ENCODE results near the gene ZBTB26. TPM values are rescaled to one million over a fixed set of nuclear protein-coding genes. Genes with fewer than 3 reads are reported as not detected.
A peak's percentile ranks its signal among the peaks of the same experiment; 100 is the strongest.

The ZBTB26 gene
- polyA plus RNA-seq (2013): 15.6 TPM

DNA sequence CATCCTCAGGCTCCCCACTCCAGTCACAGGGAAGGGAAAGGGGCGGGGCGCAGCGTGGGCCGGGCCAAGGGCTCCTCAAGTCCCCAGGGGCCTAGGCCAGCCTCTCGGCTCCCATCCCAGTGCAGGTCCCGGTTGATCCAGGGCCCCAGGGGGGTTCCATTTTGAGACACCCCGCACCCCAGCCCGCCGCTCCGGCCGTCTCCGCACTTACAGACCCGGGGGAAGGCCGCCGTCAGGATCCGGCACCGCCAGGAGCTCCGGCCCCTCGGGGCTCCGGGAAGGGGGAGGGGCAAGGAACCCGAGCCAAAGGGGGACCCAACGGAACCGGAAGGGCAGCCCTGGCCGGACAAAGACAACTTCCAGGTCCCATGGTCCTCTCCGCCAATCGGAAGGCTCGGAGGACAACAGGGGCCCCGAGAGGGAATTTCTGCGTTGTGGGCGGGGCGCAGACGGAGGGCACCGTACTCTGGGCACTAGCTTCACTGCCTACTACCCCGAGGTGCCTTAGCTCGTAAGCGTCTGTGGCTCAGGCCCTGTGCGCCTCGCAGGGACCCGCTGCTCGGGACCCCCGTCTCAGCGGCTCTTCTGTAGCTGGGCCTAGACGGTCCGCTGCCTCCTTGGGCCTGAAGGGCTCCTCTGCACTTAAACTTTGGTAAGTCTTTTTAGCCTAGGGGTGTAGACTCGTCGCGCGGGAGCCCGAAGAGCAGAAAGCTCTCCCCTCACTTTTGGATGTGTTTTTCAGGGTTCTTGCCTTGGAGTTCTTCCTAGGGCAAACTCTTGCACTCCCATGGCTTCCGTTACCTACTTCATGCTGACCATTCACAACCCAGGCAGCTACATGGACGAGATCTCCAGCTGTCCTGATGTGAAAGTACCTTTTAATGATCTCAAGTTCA, at the start of gene ZBTB26:
TSS of gene ZBTB26 (minus strand) at position 287 of the 896 bp plus-strand sequence. CDS start 11,578 bp downstream, outside the sequence.
- no peaks in the 10 kb centered on the region for H3K27me3 ChIP-seq (replicated peaks in 2 of 5; ENCODE audit: control insufficient read depth in 4 of 5, insufficient read depth in 5 of 5, low read length in 4 of 5)
- peaks cover 3 to 11% (median 4%) of the 10 kb centered on the region in 4 experiments for H3K36me3 ChIP-seq (ENCODE audit: control insufficient read depth in 4 of 4, insufficient read depth in 4 of 4, low read length in 3 of 4)
- peak; percentile 91 to 95 (median 94) for DNase-seq
- POLR2A ChIA-PET: interaction anchor here (0.5 to 1.5 kb wide), 5 partner anchors 9 to 1578 kb away, joined by 3 to 8 read pairs (median 6); partner anchors contain the start of genes RABGAP1, RC3H2 and ZBTB6
- peak within 1 kb of the TSS; percentile 88 to 95 for H3K27ac ChIP-seq (ENCODE audit: insufficient read depth in 1 of 2, low read depth in 1 of 2, low read length in 2 of 2, poor library complexity in 1 of 2, severe bottlenecking in 2 of 2)
- WGBS (ENCODE audit: insufficient coverage): 0% methylated on average over 31 of the region's 51 CpGs
- CTCF ChIA-PET: interaction anchor here (0.7 to 2.6 kb wide), 8 partner anchors 10 to 91 kb away, joined by 3 to 15 read pairs (median 4); partner anchors contain the start of genes RABGAP1 and ZBTB6
- no peaks in the 10 kb centered on the region for H3K9me3 ChIP-seq (ENCODE audit: control extremely low read depth in 1 of 5, control insufficient read depth in 4 of 5, insufficient read depth in 2 of 5, low read depth in 1 of 5, low read length in 4 of 5)
- peaks cover 7 to 28% (median 21%) of the 10 kb centered on the region in 4 experiments for H3K4me1 ChIP-seq (ENCODE audit: control extremely low read depth in 1 of 4, control insufficient read depth in 4 of 4, insufficient read depth in 4 of 4, low read length in 3 of 4)
- peak within 1 kb of the TSS; percentile 52 to 98 (median 90) for H3K4me3 ChIP-seq (ENCODE audit: control insufficient read depth in 1 of 7, extremely low read depth in 1 of 7, insufficient read depth in 4 of 7, low read depth in 2 of 7, low read length in 6 of 7)

GRCh38 chr9:122978601-122979000, 47.3 kb upstream of the ZBTB26 start:
- H3K27me3 ChIP-seq (replicated peaks in 2 of 5; ENCODE audit: control insufficient read depth in 4 of 5, insufficient read depth in 5 of 5, low read length in 4 of 5): no peaks in the 10 kb centered on the region
- H3K27ac ChIP-seq (ENCODE audit: insufficient read depth in 1 of 2, low read depth in 1 of 2, low read length in 2 of 2, poor library complexity in 1 of 2, severe bottlenecking in 2 of 2): no peak overlapping the region
- no CpG with 5 or more reads among the region's 2 CpGs for WGBS (ENCODE audit: insufficient coverage)
- DNase-seq: no peak
- ChIA-PET CTCF (no interaction called here), POLR2A (no interaction called here)
- peaks cover 0 to 14% (median 0%) of the 10 kb centered on the region in 4 experiments for H3K4me1 ChIP-seq (ENCODE audit: control extremely low read depth in 1 of 4, control insufficient read depth in 4 of 4, insufficient read depth in 4 of 4, low read length in 3 of 4)
- peaks cover 0 to 9% (median 3%) of the 10 kb centered on the region in 4 experiments for H3K36me3 ChIP-seq (ENCODE audit: control insufficient read depth in 4 of 4, insufficient read depth in 4 of 4, low read length in 3 of 4)
- H3K9me3 ChIP-seq (ENCODE audit: control extremely low read depth in 1 of 5, control insufficient read depth in 4 of 5, insufficient read depth in 2 of 5, low read depth in 1 of 5, low read length in 4 of 5): no peaks in the 10 kb centered on the region
- H3K4me3 ChIP-seq (ENCODE audit: control insufficient read depth in 1 of 7, extremely low read depth in 1 of 7, insufficient read depth in 4 of 7, low read depth in 2 of 7, low read length in 6 of 7): no peak overlapping the region

GRCh38 chr9:122975196-122975595, 43.9 kb upstream of the ZBTB26 start:
- Histone ChIP-seq H3K27ac (ENCODE audit: insufficient read depth in 1 of 2, low read depth in 1 of 2, low read length in 2 of 2, poor library complexity in 1 of 2, severe bottlenecking in 2 of 2) (peak overlapping the region in 1 of 2 experiments; percentile 52), H3K4me1 (ENCODE audit: control extremely low read depth in 1 of 4, control insufficient read depth in 4 of 4, insufficient read depth in 4 of 4, low read length in 3 of 4) (peaks cover 0 to 14% (median 0%) of the 10 kb centered on the region in 4 experiments), H3K36me3 (ENCODE audit: control insufficient read depth in 4 of 4, insufficient read depth in 4 of 4, low read length in 3 of 4) (peaks cover 8 to 26% (median 16%) of the 10 kb centered on the region in 4 experiments), H3K9me3 (ENCODE audit: control extremely low read depth in 1 of 5, control insufficient read depth in 4 of 5, insufficient read depth in 2 of 5, low read depth in 1 of 5, low read length in 4 of 5) (peaks cover 0 to 2% (median 0%) of the 10 kb centered on the region in 5 experiments), H3K27me3 (replicated peaks in 2 of 5; ENCODE audit: control insufficient read depth in 4 of 5, insufficient read depth in 5 of 5, low read length in 4 of 5) (no peaks in the 10 kb centered on the region), H3K4me3 (ENCODE audit: control insufficient read depth in 1 of 7, extremely low read depth in 1 of 7, insufficient read depth in 4 of 7, low read depth in 2 of 7, low read length in 6 of 7) (peak overlapping the region in 2 of 7 experiments; percentile 7 to 26)
- POLR2A ChIA-PET: interaction anchor here (0.8 kb wide), 1 partner anchor 70 kb away, joined by 3 read pairs; the partner anchor contains the start of gene RC3H2
- WGBS (ENCODE audit: insufficient coverage): 20% methylated on average over 1 of the region's 2 CpGs
- CTCF ChIA-PET: interaction anchor here (0.7 to 1.5 kb wide), 3 partner anchors 10 to 98 kb away, joined by 3 read pairs; no protein-coding TSS in a partner anchor
- no peak for DNase-seq

GRCh38 chr9:122961139-122961538, 29.8 kb upstream of the ZBTB26 start:
- Histone ChIP-seq H3K27me3 (replicated peaks in 2 of 5; ENCODE audit: control insufficient read depth in 4 of 5, insufficient read depth in 5 of 5, low read length in 4 of 5) (no peaks in the 10 kb centered on the region), H3K4me3 (ENCODE audit: control insufficient read depth in 1 of 7, extremely low read depth in 1 of 7, insufficient read depth in 4 of 7, low read depth in 2 of 7, low read length in 6 of 7) (no peak overlapping the region), H3K36me3 (ENCODE audit: control insufficient read depth in 4 of 4, insufficient read depth in 4 of 4, low read length in 3 of 4) (peaks cover 9 to 37% (median 13%) of the 10 kb centered on the region in 4 experiments), H3K4me1 (ENCODE audit: control extremely low read depth in 1 of 4, control insufficient read depth in 4 of 4, insufficient read depth in 4 of 4, low read length in 3 of 4) (peaks cover 0 to under 1% (median 0%) of the 10 kb centered on the region in 4 experiments), H3K9me3 (ENCODE audit: control extremely low read depth in 1 of 5, control insufficient read depth in 4 of 5, insufficient read depth in 2 of 5, low read depth in 1 of 5, low read length in 4 of 5) (peaks cover 1 to 15% (median 2%) of the 10 kb centered on the region in 5 experiments), H3K27ac (ENCODE audit: insufficient read depth in 1 of 2, low read depth in 1 of 2, low read length in 2 of 2, poor library complexity in 1 of 2, severe bottlenecking in 2 of 2) (no peak overlapping the region)
- 100% methylated on average over 1 of the region's 1 CpG for WGBS (ENCODE audit: insufficient coverage)
- no peak for DNase-seq
- POLR2A ChIA-PET: no interaction called here
- CTCF ChIA-PET: interaction anchor here (1.4 to 1.5 kb wide), 2 partner anchors 13 to 16 kb away, joined by 3 to 4 read pairs; no protein-coding TSS in a partner anchor

DNA sequence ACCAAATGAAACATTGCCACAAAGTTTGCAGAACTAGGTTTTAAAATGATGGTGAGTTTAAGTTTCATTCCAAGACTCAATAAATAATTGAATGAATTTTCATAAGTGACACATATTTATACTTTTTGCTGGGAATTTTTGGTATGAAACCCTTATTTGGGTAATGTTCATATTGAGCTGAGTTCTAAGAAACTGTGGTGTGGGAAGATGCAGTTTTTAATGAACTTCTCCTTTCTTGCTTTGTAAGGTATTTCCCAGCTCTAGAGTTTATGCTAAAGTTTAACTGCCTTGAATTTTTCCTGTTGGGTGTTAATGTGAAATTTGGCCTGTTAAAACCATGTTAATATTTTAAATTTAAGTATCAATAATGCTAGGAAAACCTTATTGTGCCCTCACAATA, 24.6 kb upstream of the ZBTB26 start:
- POLR2A ChIA-PET: interaction anchor here (0.8 kb wide), 1 partner anchor 15 kb away, joined by 3 read pairs; the partner anchor contains the start of gene RABGAP1

DNA sequence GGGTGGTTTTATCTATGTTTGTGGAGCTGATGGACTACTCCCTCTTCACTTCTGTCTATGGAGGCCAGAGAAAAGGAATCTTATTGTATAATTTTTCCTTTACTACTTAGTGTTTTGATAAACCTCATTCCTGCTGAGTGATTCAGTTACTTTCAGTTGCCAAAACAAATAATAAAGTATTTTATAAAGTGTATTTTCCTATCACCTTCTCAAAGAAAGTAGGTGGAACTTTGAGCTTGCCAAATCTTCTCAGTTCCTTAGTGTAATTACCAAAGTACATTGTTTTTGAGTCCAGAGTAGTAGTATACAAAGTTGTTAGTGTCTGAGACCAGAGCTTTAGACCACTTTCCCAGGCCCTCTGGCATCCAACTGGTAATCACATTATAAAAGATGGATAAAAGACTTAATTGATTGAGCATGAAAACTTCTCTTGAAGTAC, 23.0 kb upstream of the ZBTB26 start:
- H3K36me3 ChIP-seq (ENCODE audit: control insufficient read depth in 4 of 4, insufficient read depth in 4 of 4, low read length in 3 of 4): peaks cover 0 to 3% (median 2%) of the 10 kb centered on the region in 4 experiments
- H3K4me1 ChIP-seq (ENCODE audit: control extremely low read depth in 1 of 4, control insufficient read depth in 4 of 4, insufficient read depth in 4 of 4, low read length in 3 of 4): peaks cover 0 to 13% (median 2%) of the 10 kb centered on the region in 4 experiments
- no peak overlapping the region for H3K27ac ChIP-seq (ENCODE audit: insufficient read depth in 1 of 2, low read depth in 1 of 2, low read length in 2 of 2, poor library complexity in 1 of 2, severe bottlenecking in 2 of 2)
- no peak overlapping the region for H3K4me3 ChIP-seq (ENCODE audit: control insufficient read depth in 1 of 7, extremely low read depth in 1 of 7, insufficient read depth in 4 of 7, low read depth in 2 of 7, low read length in 6 of 7)
- peaks cover 0 to under 1% (median 0%) of the 10 kb centered on the region in 5 experiments for H3K9me3 ChIP-seq (ENCODE audit: control extremely low read depth in 1 of 5, control insufficient read depth in 4 of 5, insufficient read depth in 2 of 5, low read depth in 1 of 5, low read length in 4 of 5)
- ChIA-PET POLR2A (no interaction called here), CTCF (no interaction called here)
- DNase-seq: no peak
- H3K27me3 ChIP-seq (replicated peaks in 2 of 5; ENCODE audit: control insufficient read depth in 4 of 5, insufficient read depth in 5 of 5, low read length in 4 of 5): no peaks in the 10 kb centered on the region

More for the DNA sequence above, 24.6 kb upstream of the ZBTB26 start:
- peak in 1 of 3 donors; percentile 41 for DNase-seq
- CTCF ChIA-PET: no interaction called here
- H3K9me3 ChIP-seq (ENCODE audit: control extremely low read depth in 1 of 5, control insufficient read depth in 4 of 5, insufficient read depth in 2 of 5, low read depth in 1 of 5, low read length in 4 of 5): peaks cover 0 to 15% (median 2%) of the 10 kb centered on the region in 5 experiments
- H3K4me1 ChIP-seq (ENCODE audit: control extremely low read depth in 1 of 4, control insufficient read depth in 4 of 4, insufficient read depth in 4 of 4, low read length in 3 of 4): peaks cover 0 to 13% (median 2%) of the 10 kb centered on the region in 4 experiments
- H3K36me3 ChIP-seq (ENCODE audit: control insufficient read depth in 4 of 4, insufficient read depth in 4 of 4, low read length in 3 of 4): peaks cover 5 to 20% (median 9%) of the 10 kb centered on the region in 4 experiments
- no peaks in the 10 kb centered on the region for H3K27me3 ChIP-seq (replicated peaks in 2 of 5; ENCODE audit: control insufficient read depth in 4 of 5, insufficient read depth in 5 of 5, low read length in 4 of 5)
- no peak overlapping the region for H3K4me3 ChIP-seq (ENCODE audit: control insufficient read depth in 1 of 7, extremely low read depth in 1 of 7, insufficient read depth in 4 of 7, low read depth in 2 of 7, low read length in 6 of 7)
- no peak overlapping the region for H3K27ac ChIP-seq (ENCODE audit: insufficient read depth in 1 of 2, low read depth in 1 of 2, low read length in 2 of 2, poor library complexity in 1 of 2, severe bottlenecking in 2 of 2)

All from common myeloid progenitor, CD34-positive (primary cell).